ENCODE measurements around the gene UGT2B10.
"Not testable (repeated sequence)": the region's sequence is repeated elsewhere in the genome, so short reads cannot be mapped to it uniquely, and the experiment has no call there.

Gene UGT2B10

DNA sequence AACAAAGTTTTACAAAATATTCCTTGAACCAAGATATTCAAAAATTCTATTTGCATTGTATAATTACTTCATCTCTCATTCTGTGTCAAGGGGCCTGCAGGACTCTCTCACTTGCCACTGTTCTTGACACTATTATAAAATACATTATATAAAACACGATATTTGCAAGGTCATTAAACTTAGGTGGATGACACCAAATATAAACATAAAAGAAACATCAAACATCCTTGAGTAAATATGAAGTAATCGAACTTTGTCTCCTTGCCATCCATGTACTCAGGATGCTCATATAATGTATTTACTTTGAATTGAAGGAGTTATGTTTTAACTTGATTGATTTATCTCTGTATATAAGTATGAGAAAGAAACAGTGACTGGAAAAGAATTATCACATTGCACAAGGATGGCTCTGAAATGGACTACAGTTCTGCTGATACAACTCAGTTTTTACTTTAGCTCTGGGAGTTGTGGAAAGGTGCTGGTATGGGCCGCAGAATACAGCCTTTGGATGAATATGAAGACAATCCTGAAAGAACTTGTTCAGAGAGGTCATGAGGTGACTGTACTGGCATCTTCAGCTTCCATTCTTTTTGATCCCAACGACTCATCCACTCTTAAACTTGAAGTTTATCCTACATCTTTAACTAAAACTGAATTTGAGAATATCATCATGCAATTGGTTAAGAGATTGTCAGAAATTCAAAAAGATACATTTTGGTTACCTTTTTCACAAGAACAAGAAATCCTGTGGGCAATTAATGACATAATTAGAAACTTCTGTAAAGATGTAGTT is at the start of gene UGT2B10:
Gene UGT2B10, plus strand, starts transcription at position 378 of the 793 bp plus-strand sequence. Its CDS starts 26 bp downstream, at position 404.
- not testable (repeated sequence) for DNase-seq

DNA sequence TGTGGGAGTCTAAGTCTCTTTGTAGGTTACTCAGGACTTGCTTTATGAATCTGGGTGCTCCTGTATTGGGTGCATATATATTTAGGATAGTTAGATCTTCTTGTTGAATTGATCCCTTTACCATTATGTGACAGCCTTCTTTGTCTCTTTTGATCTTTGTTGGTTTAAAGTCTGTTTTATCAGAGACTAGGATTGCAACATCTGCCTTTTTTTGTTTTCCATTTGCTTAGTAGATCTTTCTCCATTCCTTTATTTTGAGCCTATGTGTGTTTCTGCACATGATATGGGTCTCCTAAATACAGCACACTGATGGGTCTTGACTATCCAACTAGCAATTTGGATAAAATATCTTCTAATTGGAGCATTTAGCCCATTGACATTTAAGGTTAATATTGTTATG is 44.0 kb upstream of the UGT2B10 start:
- DNase-seq: not testable (repeated sequence)

GRCh38 chr4:68773699-68774098 is 42.1 kb upstream of the UGT2B10 start:
- DNase-seq: no peak

DNA sequence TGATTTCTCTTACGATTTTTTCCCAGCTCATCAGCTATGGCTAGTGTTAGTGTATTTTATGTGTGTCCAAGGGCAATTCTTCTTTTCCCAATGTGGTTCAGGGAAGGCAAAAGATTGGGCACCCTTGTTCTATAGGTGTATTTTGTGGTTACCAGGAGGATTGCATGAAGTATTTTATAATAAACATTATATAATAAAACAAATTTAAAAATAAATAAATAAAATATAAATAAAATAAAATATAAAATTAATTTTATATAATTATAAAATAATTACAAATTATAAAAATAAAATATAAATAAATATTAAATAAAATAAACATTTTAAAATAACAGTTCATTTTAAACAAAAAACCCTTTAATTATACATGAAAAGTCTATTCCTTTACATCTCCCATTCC is 35.6 kb upstream of the UGT2B10 start:
- no peak for DNase-seq

DNA sequence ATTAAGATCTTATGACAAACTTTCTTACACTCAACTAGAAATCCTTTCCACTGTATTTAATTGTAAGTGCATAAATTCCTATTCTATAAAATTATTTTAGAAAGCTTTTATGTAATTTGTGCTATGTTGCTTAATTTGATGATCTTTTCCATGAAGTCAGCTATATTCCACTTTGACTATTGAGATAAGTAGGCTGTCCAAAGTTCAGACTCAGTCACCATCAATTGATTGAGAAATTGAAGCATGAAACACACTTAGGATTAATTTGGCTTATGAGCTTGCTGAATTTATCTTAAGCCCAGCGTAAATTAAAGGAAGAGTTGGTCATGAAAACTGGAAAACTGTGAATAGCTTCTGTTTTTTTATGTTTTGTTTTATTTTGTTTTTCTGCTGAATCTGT is 18.7 kb upstream of the UGT2B10 start:
- DNase-seq: no peak

DNA sequence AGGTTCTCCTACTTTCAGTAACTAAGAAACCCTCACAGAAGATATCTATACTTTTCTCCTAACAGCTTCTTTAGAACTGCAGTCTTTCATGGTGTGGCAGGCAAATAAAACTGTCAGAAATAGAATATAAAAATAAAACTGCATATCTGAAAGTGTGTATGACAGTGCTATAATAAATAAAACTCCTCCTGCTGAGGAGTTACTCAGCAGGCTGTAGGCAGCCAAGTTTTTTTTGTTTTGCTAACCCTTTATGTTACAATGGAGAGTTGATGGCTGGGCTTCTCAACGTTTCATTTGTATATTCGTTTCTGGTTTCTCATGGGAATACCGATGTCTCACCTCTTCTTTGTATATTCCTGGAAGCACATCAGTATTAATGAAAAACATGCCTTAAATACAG is 18.2 kb upstream of the UGT2B10 start:
- DNase-seq: no peak

DNA sequence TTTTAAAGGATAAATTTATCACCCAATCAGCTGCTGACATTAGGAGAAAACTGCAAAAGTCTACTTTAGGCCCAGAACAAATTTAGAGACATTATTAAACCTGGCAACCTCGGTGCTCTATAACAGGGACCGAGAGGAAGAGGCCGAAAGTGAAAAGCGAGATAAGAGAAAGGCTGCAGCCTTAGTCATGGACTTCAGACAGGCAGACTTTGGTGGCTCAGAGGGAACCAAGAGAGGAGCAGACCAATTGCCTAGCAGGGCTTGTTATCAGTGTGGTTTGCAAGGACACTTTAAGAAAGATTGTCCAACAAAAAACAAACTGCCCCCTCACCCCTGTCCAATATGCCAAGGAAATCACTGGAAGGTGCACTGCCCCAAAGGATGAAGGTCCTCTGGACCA is 12.8 kb upstream of the UGT2B10 start:
- DNase-seq: no peak

- no peak for DNase-seq
These were observed 7.7 kb upstream of the UGT2B10 start for GRCh38 chr4:68808060-68808459.

DNA sequence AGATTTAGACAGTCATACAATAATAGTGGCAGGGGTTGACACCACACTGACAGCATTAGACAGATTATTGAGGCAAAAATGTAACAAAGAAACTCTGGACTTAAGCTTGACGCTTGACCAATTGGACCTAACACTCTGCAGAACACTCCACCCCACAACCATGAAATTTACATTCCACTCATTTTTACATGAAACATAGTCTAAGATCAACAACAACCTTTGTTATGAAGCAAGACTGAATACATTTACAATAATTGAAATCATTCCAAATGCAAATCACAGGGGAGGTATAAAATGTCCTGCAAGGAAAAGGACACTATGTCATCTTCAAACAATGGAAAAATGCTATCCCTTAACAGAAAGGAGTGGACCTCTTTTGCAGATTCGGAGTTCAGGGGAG is 4.9 kb upstream of the UGT2B10 start:
- DNase-seq: no peak

DNA sequence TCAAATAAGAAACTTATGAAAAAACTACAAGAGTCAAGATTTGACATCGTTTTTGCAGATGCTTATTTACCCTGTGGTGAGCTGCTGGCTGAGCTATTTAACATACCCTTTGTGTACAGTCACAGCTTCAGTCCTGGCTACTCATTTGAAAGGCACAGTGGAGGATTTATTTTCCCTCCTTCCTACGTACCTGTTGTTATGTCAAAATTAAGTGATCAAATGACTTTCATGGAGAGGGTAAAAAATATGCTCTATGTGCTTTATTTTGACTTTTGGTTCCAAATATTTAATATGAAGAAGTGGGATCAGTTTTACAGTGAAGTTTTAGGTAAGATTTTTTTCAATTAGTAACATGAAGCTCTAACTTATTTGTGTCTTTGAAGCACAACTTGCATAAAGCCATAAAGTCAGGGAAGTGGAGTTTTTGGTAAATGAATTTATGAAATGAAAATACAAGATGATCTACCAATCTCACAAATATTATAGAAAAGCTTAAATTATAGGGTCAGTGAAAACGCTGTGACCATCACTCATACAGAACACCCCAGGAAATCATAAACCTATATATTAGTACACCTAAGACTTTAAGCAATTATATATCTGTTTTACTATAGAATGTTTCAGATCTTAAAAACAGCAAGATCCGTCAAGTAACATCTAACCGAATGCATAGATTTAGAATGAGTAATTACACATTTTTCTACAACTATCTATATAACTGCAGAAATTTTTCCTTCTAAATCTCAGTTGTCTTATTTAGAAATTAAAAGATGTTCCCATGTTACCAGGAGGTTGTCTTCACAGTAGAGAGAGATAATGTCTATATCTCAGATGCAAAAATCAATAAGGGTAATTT is 844 bp downstream of the UGT2B10 start:
- not testable (repeated sequence) for DNase-seq

DNA sequence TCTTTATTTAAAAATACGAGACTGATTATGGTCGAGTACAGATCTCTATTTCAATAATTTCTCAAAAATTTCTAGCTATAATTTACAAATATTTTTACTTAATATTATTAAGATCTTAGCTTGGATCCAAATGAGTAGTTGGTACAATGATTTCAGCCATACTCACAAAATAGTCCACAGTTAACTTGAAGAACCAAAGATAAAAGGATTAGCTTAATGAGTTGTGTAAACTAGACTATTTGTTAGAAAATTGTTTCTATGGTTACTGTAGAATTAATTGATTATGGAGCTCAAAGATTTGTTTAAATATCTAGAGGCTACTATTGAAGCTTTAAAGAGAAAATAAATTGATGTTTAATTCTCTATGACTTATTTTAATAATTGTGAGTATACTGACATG is 1.6 kb downstream of the UGT2B10 start:
- no peak for DNase-seq

GRCh38 chr4:68818030-68818462 is 2.3 kb downstream of the UGT2B10 start:
- not testable (repeated sequence) for DNase-seq

- DNase-seq: no peak
These were observed 15.8 kb downstream of the UGT2B10 start for GRCh38 chr4:68831642-68832041.

GRCh38 chr4:68850293-68850692 is 34.5 kb downstream of the UGT2B10 start:
- no peak for DNase-seq

GRCh38 chr4:68855771-68856170 is 40.0 kb downstream of the UGT2B10 start:
- DNase-seq: no peak

DNA sequence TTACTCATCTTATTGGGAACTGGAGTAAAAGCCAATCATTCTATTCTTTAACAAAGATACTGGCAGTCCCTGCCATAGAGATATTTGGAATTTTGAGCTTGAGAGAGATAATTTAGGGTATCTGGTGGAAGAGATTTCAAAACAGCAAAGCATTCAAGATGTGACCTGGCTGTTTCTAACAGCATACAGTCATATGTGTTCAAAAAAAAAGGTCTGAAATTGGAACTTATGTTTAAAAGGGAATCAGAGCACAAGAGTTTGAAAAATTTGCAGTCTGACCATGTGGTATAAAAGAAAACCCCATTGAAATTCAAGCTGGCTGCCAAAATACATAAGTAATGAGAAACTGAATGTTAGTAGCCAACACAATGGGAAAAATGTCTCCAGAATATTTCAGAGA is 42.2 kb downstream of the UGT2B10 start:
- DNase-seq: no peak

GRCh38 chr4:68859655-68860054 is 43.9 kb downstream of the UGT2B10 start:
- no peak for DNase-seq

DNA sequence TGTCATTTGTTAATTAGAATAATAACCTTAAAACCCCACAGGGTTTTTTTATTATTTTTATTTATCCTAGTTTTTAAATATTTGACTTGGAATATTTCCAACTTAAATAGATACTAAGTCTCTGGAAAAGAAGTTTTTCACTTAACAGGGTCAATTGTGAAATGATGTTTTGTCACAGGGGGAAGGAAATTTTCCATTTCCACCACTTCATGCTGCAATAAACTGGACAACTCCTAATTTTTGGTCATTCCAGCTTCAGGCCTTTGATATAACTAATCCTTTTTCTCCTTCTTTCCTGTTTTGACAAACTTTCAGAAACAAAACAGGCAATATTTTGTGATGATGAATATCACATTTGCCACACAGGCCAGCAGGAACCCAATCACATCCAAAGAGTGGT is 45.3 kb downstream of the UGT2B10 start:
- no peak for DNase-seq

- DNase-seq: no peak
These were observed 48.8 kb downstream of the UGT2B10 start for GRCh38 chr4:68864438-68865187.

GRCh38 chr4:68865188-68865638 is 49.4 kb downstream of the UGT2B10 start:
- no peak for DNase-seq

DNA sequence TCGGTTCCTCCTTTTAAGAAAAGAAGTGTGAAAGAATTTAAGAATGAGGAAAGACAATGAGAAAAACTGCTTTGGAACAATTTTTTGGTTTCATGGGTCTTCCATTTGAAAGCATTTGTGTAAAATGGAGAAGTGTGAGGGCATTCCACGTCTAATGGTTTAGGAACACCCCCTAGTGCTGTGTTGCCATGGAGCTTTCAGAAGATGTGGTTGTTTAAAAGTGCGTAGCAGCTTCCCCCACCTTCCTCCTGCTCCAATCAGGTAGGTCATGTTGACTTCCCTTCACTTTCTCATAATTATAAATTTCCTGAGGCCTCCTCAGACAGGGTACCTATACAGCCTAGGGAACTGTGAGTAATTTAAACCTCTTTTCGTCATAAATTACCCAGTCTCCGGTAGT is 50.0 kb downstream of the UGT2B10 start:
- no peak for DNase-seq

GRCh38 chr4:68869274-68869773 is 53.5 kb downstream of the UGT2B10 start:
- DNase-seq: no peak
